SK-N-SH (cell line): ENCODE measurements around the gene CEP85.

Experiments used
- CHD2 ChIP-seq: fragments of 150-350 bp; IDR thresholded peaks from 2 replicates; pipeline ENCODE4 v1.6.1; 2018; ENCODE audit warnings: low read length; ENCODE audit not compliant: partially characterized antibody
- CTCF ChIP-seq: fragments of 200-600 bp; sonication (generic); IDR thresholded peaks from 2 replicates; pipeline ENCODE4 v1.6.1; 2017; ENCODE audit warnings: antibody characterized with exemption, mild to moderate bottlenecking, moderate library complexity
- EZH2phosphoT487 ChIP-seq: fragments of 200-600 bp; sonication (generic); IDR thresholded peaks from 2 replicates; pipeline ENCODE4 v1.6.1; 2017; ENCODE audit warnings: low read depth, mixed run types, mild to moderate bottlenecking, antibody characterized with exemption, moderate library complexity, borderline replicate concordance
- RFX5 ChIP-seq: IDR thresholded peaks from 2 replicates; pipeline ENCODE4 v1.6.1; 2012; ENCODE audit warnings: mild to moderate bottlenecking, improper control_type of control experiment, low read length
- SIN3A ChIP-seq: IDR thresholded peaks from 2 replicates; pipeline ENCODE4 v1.6.1; 2012; ENCODE audit warnings: low read depth, mild to moderate bottlenecking, low read length, moderate library complexity, borderline replicate concordance

- TF ChIP-seq CTCF = no peak
- TF ChIP-seq CHD2 = no peak
- no peak for TF ChIP-seq RFX5
- no peak for TF ChIP-seq EZH2phosphoT487
- no peak for TF ChIP-seq SIN3A
Measured at GRCh38 chr1:26295194-26296138, 61.5 kb downstream of the CEP85 start.
